HL-60/S4 treated with retinoic acid at 250 ng/mL for 4 days and 3 days (cell line): Measurements from ENCODE around the gene CNTNAP2.

Source experiments
- in situ Hi-C: fragments of 300-500 bp; cut with MboI; formaldehyde crosslinking; loops from 2 replicates; pipeline ENCODE4 v1.7.0; 2022; ENCODE audit warnings: low sequenced_read_pairs

Gene CNTNAP2

GRCh38 chr7:146961617-146962016 is 845.0 kb downstream of the CNTNAP2 start:
- in situ Hi-C loops: no loop called here

- in situ Hi-C loops: no loop called here
Measured at GRCh38 chr7:146966274-146966673, 849.7 kb downstream of the CNTNAP2 start.

GRCh38 chr7:146982482-146982881 is 865.9 kb downstream of the CNTNAP2 start:
- in situ Hi-C loops: no loop called here

GRCh38 chr7:146991596-146991995 is 875.0 kb downstream of the CNTNAP2 start:
- in situ Hi-C loops: no loop called here

- in situ Hi-C loops: no loop called here
Measured at GRCh38 chr7:146993764-146994163, 877.2 kb downstream of the CNTNAP2 start.

GRCh38 chr7:147008530-147008929 is 891.9 kb downstream of the CNTNAP2 start:
- in situ Hi-C loops: no loop called here

- in situ Hi-C loops: no loop called here
Measured at GRCh38 chr7:147012666-147013065, 896.1 kb downstream of the CNTNAP2 start.

GRCh38 chr7:147013825-147014224 is 897.2 kb downstream of the CNTNAP2 start:
- in situ Hi-C loops: no loop called here

GRCh38 chr7:147014286-147014955 is 897.8 kb downstream of the CNTNAP2 start:
- in situ Hi-C loops: no loop called here

GRCh38 chr7:147015999-147016398 is 899.4 kb downstream of the CNTNAP2 start:
- in situ Hi-C loops: no loop called here

- in situ Hi-C loops: no loop called here
Measured at GRCh38 chr7:147022056-147022455, 905.5 kb downstream of the CNTNAP2 start.

- in situ Hi-C loops: no loop called here
Measured at GRCh38 chr7:147023440-147023839, 906.8 kb downstream of the CNTNAP2 start.

GRCh38 chr7:147029953-147030352 is 913.4 kb downstream of the CNTNAP2 start:
- in situ Hi-C loops: no loop called here

- in situ Hi-C loops: no loop called here
Measured at GRCh38 chr7:147033641-147034040, 917.0 kb downstream of the CNTNAP2 start.

- in situ Hi-C loops: no loop called here
Measured at GRCh38 chr7:147041438-147041837, 924.8 kb downstream of the CNTNAP2 start.

- in situ Hi-C loops: no loop called here
Measured at GRCh38 chr7:147044941-147045340, 928.3 kb downstream of the CNTNAP2 start.

- in situ Hi-C loops: no loop called here
Measured at GRCh38 chr7:147047696-147048095, 931.1 kb downstream of the CNTNAP2 start.

- in situ Hi-C loops: no loop called here
Measured at GRCh38 chr7:147048864-147049263, 932.3 kb downstream of the CNTNAP2 start.

- in situ Hi-C loops: no loop called here
Measured at GRCh38 chr7:147052818-147053217, 936.2 kb downstream of the CNTNAP2 start.

GRCh38 chr7:147053746-147054145 is 937.1 kb downstream of the CNTNAP2 start:
- in situ Hi-C loops: no loop called here

GRCh38 chr7:147060070-147060469 is 943.5 kb downstream of the CNTNAP2 start:
- in situ Hi-C loops: no loop called here

GRCh38 chr7:147062897-147063296 is 946.3 kb downstream of the CNTNAP2 start:
- in situ Hi-C loops: no loop called here

GRCh38 chr7:147068842-147069241 is 952.2 kb downstream of the CNTNAP2 start:
- in situ Hi-C loops: no loop called here
